GM19035 (cell line): ENCODE data around the gene TRMT13.
"Not testable (repeated sequence)": the region's sequence is repeated elsewhere in the genome, so short reads cannot be mapped to it uniquely, and the experiment has no call there.

Experiments
- ATAC-seq: cut with Tn5 transposase; IDR thresholded peaks from one replicate; pipeline ENCODE4 v1.9.1; 2021; ENCODE audit not compliant: unreplicated experiment

The TRMT13 gene

DNA sequence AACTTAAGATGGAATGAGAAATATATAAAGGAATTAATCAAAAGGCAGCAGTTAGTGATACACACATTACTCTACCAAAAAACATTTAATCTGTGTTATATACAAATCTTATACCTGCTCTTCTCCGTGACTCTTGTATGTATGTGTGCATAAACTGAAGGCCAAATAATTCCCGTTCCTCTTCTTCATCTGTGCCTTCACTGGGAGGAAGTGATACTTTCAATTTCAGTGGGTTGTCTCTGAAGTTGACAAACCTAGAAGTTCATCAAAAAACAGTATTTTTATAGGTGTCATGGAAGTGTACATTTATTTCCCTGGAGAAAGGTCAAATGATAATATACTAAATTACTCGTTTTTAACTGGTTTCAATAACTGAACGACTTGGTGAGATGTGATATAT is 19.3 kb downstream of the TRMT13 start:
- no peak for ATAC-seq

DNA sequence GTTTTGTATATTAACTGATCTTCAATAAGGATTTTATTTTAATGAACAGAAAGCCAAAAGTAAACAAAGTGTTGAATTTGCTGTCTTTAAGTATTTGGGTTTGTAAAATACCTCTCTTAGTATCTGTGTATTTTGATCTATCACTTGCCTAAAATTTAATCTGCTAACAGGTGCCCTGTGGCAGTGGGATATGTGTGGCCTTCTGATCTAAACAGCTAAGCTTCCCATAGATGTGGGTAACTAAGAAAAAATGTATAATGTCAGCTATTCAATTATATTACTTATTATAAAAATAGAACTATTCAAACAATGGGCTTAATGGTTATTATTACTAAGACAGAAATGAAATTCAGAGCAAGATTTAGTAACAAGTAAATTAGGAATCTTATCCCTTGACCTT is 29.9 kb downstream of the TRMT13 start:
- ATAC-seq, result no peak

DNA sequence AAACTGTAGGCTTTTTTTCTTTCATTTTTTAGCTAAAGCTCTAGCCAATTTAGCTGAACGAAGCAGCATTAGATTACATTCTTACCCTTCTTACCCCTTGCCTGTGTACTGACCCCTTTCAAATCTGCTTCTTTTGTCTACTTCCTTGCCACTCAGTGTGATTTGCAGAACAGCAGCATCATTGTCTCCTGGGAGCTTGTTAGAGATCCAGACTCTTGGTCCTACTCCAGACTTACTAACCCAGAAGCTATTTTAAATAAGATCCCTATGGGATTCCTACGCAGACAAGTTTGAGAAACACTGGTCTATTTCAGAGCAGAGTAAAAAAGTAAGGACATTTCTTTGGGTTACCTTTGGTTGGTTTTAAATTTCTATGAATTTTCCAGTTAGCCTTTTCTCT is 31.3 kb downstream of the TRMT13 start:
- ATAC-seq, result no peak

DNA sequence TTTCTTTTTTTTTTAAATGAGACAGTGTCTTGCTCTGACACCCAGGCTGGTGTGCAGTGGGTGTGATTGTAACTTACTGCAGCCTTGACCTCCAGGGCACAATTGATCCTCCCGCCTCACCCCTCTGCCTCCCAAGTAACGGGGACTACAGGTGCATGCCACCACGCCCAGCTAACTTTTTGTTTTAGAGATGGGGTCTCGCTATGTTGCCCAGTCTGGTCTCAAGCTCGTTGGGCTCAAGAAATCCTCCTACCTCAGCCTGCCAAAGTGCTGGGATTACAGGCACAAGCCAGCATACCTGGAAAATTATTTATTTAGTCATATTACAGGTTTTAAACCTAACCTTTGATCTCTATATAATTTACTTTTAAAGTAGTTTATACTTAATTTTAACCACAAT is 31.7 kb downstream of the TRMT13 start:
- no peak for ATAC-seq

DNA sequence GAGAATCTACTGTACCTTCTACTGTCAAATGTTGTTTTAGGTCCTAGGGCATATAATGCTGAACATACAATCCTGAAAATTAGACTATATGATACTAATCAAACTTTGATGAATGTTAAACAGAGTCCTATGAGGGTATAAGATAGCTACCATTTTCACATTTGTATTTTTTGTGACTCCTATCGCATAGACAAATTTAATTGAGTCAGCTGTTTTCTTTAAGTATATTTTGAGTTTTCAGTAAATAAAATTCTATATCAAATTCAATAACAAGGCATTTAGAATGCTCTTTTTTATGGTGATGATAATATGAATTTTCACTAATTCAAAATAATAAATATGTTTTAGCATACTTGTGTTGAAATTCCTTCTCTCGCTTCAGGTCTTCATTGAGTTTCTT is 35.1 kb downstream of the TRMT13 start:
- ATAC-seq, result no peak

DNA sequence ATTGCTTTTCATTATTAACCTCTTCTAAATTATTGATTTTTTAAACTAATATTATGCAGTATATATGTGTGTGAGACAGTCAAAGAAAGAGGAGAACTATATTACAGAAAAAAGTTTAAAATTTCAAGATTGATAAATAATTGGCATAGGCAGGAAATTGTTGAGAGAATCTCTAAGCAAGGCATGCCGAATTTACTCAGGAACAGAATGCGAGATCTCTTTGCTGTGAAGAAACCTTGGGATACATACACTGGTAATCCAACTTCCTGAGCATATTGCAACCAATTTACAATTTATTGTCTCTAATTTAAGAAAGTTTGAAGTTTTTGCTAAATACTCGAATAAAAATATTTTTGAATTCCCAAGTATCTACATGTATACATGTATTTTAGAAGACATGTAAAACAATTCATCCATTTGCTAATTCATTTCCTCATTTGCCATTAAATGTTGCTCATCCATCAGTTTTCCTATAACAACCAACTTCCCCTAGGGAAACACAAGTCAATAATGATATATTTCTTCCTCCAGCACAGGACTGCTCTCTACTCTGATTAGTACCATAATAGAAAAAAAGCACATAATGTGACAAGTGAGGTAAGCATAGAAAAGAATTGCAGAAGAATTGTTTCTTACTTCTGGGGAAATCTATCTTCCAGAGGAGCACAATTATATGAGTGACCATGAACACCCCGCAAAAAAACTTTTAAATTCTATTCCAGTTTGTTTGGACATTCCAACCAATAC is 44.5 kb downstream of the TRMT13 start:
- no peak for ATAC-seq

DNA sequence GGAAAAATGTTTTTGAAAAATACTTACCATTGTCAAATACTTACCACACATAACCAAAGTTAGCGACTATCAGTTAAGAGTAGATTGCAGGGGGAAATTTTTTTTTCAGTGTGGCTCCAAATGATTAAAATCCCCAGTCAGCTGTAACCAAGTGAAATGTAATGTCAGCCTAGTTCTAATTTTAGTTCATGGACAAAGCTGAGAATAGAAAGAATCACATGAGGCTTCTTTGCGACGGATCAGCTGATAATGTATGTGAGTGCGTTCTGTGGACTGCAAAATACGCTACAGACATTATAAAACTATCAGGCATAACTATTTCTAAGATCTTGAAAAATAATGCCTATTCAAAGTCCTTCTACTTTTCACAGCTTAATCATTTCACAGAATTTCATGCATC is 45.1 kb downstream of the TRMT13 start, which contains the start of gene LRRC39:
TSS of gene LRRC39 (minus strand) at position 166 of the 400 bp plus-strand sequence. CDS start 9,740 bp downstream, outside the sequence.
- no peak for ATAC-seq

DNA sequence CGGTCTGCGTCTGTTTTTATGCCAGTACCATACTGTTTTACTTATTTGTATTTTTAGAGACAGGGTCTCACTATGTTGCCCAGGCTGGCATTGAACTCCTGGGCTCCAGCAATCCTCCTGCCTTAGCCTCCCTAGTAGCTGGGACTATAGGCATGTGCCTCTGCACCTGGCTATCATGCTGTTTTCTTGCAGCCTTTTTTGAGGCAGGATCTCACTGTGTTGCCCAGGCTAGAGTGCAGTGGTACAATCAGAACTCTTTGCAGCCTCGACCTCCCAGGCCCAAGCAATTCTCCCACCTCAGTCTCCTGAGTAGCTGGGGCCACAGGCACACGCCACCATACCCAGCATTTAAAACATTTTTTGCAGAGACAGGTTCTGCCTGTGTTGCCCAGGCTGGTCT is 50.4 kb downstream of the TRMT13 start:
- no peak for ATAC-seq

DNA sequence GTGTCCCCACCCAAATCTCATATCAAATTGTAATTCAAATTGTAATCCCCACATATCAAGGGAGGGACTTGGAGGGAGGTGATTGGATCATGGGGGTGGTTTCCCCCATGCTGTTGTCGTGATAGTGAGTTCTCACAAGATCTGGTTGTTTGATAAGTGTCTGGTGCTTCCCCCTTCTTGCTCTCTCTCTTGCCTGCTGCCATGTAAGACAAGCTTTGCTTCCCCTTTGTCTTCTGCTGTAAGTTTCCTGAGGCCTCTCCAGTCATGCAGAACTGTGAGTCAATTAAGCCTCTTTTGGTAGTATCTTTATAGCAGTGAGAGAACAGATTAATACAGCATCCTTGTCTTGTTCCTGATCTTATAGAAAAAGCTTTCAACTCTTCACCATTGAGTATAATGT is 51.6 kb downstream of the TRMT13 start:
- ATAC-seq, result peak; percentile 78

DNA sequence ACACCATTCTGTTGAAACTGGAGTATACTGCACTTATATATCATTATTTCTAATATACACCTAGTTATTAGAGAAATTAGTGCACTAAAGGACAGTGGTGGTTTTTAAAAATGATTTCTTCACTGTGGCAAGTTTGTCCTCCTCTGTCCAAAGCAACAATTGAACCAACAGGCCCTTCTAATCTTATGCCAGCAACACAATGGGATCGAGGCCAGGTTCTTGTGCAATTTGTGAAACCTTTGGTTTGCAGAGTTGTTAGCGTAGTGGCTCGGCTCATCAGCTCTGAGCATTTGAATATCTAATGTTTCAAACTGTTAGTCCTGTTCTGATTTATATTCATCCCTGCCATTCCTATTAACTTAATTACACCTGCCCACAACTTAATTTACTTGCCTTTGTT is 54.9 kb downstream of the TRMT13 start:
- ATAC-seq, result no peak

DNA sequence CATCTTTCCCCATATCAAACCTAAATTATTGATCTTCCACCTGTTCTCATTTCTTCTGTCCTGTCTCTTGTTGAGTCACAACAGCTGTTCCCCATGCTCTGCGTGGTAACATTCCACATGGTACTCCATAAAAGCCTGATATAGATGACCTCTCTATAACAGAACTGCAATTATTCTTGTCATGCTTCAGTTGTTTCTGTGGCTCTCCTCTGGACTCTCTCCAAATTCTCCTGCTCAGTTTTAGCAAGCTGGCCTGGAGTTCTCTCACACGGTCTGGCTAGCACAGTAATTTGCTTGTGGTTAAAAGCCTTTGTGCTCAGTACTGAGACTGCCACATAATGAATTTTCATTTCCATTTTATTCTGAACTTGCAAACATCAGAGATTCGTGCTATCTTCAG is 55.7 kb downstream of the TRMT13 start:
- ATAC-seq, result peak; percentile 52

DNA sequence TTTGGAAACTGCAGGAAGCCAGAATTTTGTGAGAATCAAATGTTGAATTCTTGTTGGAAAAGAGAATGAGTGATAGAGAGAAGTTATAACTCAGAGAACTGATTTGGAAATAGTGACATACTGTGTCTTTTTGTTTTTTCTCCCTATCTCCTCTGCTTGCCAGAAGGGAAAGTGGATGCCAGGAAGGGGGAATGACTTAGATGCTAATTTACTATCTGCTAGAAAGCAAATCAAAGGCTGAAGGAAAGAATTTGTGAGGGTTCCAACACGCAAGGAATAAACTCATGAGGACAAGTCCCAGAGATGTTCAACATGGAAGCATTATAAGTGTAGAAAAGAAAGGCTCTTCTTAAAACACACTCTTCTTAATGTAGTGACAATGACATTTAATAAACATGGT is 65.6 kb downstream of the TRMT13 start:
- ATAC-seq, result no peak

DNA sequence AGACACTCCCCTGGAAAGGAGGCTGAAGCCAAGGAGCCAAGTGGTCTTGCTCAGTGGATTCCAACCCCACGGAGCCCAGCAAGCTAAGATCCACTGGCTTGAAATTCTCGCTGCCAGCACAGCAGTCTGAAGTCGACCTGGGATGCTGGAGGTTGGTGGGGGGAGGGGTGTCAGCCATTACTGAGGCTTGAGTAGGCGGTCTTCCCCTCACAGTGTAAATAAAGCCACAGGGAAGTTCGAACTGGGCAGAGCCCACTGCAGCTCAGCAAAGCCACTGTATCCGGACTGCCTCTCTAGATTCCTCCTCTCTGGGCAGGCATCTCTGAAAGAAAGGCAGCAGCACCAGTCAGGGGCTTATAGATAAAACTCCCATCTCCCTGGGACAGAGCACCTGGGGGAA is 67.1 kb downstream of the TRMT13 start:
- ATAC-seq, result not testable (repeated sequence)
